ENCODE results near the gene RNF17.

Gene RNF17

GRCh38 chr13:24894277-24894971 lies 130.5 kb downstream of the RNF17 start:
- Histone ChIP-seq H3K27me3 (ENCODE audit: insufficient read depth, poor library complexity, severe bottlenecking) (no peaks in the 10 kb centered on the region), H3K27ac (replicated peaks) (no peak overlapping the region), H3K4me3 (replicated peaks; ENCODE audit: insufficient read depth, low read length) (no peak overlapping the region)
- TF ChIP-seq SPI1 (IDR thresholded peaks at IDR 0.05; ENCODE audit: borderline replicate concordance, low read depth): no peak
- TF ChIP-seq REST (IDR thresholded peaks at IDR 0.05; ENCODE audit: insufficient replicate concordance, low read depth): no peak
- TF ChIP-seq, protein P1, sequence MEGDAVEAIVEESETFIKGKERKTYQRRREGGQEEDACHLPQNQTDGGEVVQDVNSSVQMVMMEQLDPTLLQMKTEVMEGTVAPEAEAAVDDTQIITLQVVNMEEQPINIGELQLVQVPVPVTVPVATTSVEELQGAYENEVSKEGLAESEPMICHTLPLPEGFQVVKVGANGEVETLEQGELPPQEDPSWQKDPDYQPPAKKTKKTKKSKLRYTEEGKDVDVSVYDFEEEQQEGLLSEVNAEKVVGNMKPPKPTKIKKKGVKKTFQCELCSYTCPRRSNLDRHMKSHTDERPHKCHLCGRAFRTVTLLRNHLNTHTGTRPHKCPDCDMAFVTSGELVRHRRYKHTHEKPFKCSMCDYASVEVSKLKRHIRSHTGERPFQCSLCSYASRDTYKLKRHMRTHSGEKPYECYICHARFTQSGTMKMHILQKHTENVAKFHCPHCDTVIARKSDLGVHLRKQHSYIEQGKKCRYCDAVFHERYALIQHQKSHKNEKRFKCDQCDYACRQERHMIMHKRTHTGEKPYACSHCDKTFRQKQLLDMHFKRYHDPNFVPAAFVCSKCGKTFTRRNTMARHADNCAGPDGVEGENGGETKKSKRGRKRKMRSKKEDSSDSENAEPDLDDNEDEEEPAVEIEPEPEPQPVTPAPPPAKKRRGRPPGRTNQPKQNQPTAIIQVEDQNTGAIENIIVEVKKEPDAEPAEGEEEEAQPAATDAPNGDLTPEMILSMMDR (IDR thresholded peaks at IDR 0.05; ENCODE audit: insufficient read depth, low read length): no peak
- no peak for TF ChIP-seq POLR2AphosphoS5 (IDR thresholded peaks at IDR 0.05; ENCODE audit: low read depth)
- no peak for TF ChIP-seq GABPA (IDR thresholded peaks at IDR 0.05; ENCODE audit: low read depth)
- no peak for DNase-seq (ENCODE audit: low read depth in 1 of 2, low spot score in 1 of 2)

- no peak overlapping the region for H3K4me3 ChIP-seq (replicated peaks; ENCODE audit: insufficient read depth, low read length)
- no peak for TF ChIP-seq GABPA (IDR thresholded peaks at IDR 0.05; ENCODE audit: low read depth)
- TF ChIP-seq, protein P1 (IDR thresholded peaks at IDR 0.05; ENCODE audit: insufficient read depth, low read length): no peak
- TF ChIP-seq SPI1 (IDR thresholded peaks at IDR 0.05; ENCODE audit: borderline replicate concordance, low read depth): no peak
- TF ChIP-seq REST (IDR thresholded peaks at IDR 0.05; ENCODE audit: insufficient replicate concordance, low read depth): no peak
- TF ChIP-seq POLR2AphosphoS5 (IDR thresholded peaks at IDR 0.05; ENCODE audit: low read depth): no peak
- no peak for DNase-seq (ENCODE audit: low read depth in 1 of 2, low spot score in 1 of 2)
- H3K27ac ChIP-seq (replicated peaks): no peak overlapping the region
- no peaks in the 10 kb centered on the region for H3K27me3 ChIP-seq (ENCODE audit: insufficient read depth, poor library complexity, severe bottlenecking)
Observed at GRCh38 chr13:24894972-24895300, 131.0 kb downstream of the RNF17 start.

DNA sequence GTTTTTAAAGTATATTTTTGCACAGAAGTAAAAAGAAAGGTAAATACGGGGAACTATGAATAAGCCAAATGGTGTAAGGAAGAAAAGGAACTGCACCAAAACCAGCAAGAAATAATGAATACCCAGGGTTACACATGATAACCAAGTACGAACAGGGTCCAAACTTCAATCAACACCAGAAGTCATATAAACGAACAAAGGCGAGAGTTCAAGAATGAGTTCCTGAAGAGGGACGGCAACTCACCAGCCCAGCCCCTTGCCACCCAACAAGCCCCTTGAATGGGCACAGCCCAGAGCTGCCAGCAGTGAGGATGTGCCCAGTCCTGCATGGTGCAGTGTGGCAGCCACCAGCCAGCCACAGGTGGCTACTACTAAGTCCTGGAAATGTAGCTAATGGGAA lies 132.1 kb downstream of the RNF17 start:
- Histone ChIP-seq H3K4me3 (replicated peaks; ENCODE audit: insufficient read depth, low read length) (no peak overlapping the region), H3K27ac (replicated peaks) (no peak overlapping the region), H3K27me3 (ENCODE audit: insufficient read depth, poor library complexity, severe bottlenecking) (no peaks in the 10 kb centered on the region)
- no peak for DNase-seq (ENCODE audit: low read depth in 1 of 2, low spot score in 1 of 2)
- TF ChIP-seq REST (IDR thresholded peaks at IDR 0.05; ENCODE audit: insufficient replicate concordance, low read depth) (no peak), POLR2AphosphoS5 (IDR thresholded peaks at IDR 0.05; ENCODE audit: low read depth) (no peak), GABPA (IDR thresholded peaks at IDR 0.05; ENCODE audit: low read depth) (no peak), SPI1 (IDR thresholded peaks at IDR 0.05; ENCODE audit: borderline replicate concordance, low read depth) (no peak)
- TF ChIP-seq, protein P1 (IDR thresholded peaks at IDR 0.05; ENCODE audit: insufficient read depth, low read length): no peak

Data from HL-60 (cell line).